IPS-18a (cell line): ENCODE results near the gene CDX2.

Experiments used
- H3K27ac ChIP-seq: one replicate; pipeline ENCODE4 v1.5.1; 2013; ENCODE audit warnings: low read length
- H3K27me3 ChIP-seq: one replicate; pipeline ENCODE4 v1.6.1; 2013; ENCODE audit warnings: mild to moderate bottlenecking, low read length; ENCODE audit not compliant: control insufficient read depth, insufficient read depth
- H3K36me3 ChIP-seq: one replicate; pipeline ENCODE4 v1.6.1; 2013; ENCODE audit warnings: low read depth, low read length; ENCODE audit not compliant: control insufficient read depth
- H3K4me1 ChIP-seq: one replicate; pipeline ENCODE4 v1.6.1; 2013; ENCODE audit warnings: low read depth, low read length; ENCODE audit not compliant: control insufficient read depth
- H3K4me3 ChIP-seq: one replicate; pipeline ENCODE4 v1.5.1; 2013; ENCODE audit warnings: low read length
- H3K9ac ChIP-seq: one replicate; pipeline ENCODE4 v1.6.1; 2013; ENCODE audit warnings: mild to moderate bottlenecking, low read length, moderate library complexity
- H3K9me3 ChIP-seq: one replicate; pipeline ENCODE4 v1.6.1; 2013; ENCODE audit warnings: low read depth, low read length; ENCODE audit not compliant: control insufficient read depth

CDX2 gene

GRCh38 chr13:27977476-27978300 lies 8.6 kb upstream of the CDX2 start:
- H3K4me3 ChIP-seq: no peak overlapping the region
- no peaks in the 10 kb centered on the region for H3K4me1 ChIP-seq

GRCh38 chr13:27976362-27977091 lies 7.4 kb upstream of the CDX2 start:
- peaks cover 100% of the 10 kb centered on the region for H3K27me3 ChIP-seq
- no peak overlapping the region for H3K27ac ChIP-seq
- peaks cover 4% of the 10 kb centered on the region for H3K4me1 ChIP-seq
- no peak overlapping the region for H3K9ac ChIP-seq
- H3K4me3 ChIP-seq: no peak overlapping the region
- no peaks in the 10 kb centered on the region for H3K36me3 ChIP-seq
- peaks cover 3% of the 10 kb centered on the region for H3K9me3 ChIP-seq

More at GRCh38 chr13:27977476-27978300, 8.6 kb upstream of the CDX2 start:
- Histone ChIP-seq H3K27ac (no peak overlapping the region), H3K27me3 (peaks cover 100% of the 10 kb centered on the region), H3K36me3 (no peaks in the 10 kb centered on the region), H3K9ac (no peak overlapping the region), H3K9me3 (peaks cover 3% of the 10 kb centered on the region)

GRCh38 chr13:27975564-27976361 lies 6.6 kb upstream of the CDX2 start:
- Histone ChIP-seq H3K4me1 (peaks cover 10% of the 10 kb centered on the region), H3K36me3 (no peaks in the 10 kb centered on the region), H3K27ac (no peak overlapping the region), H3K27me3 (peaks cover 100% of the 10 kb centered on the region), H3K4me3 (no peak overlapping the region), H3K9me3 (peaks cover 3% of the 10 kb centered on the region), H3K9ac (no peak overlapping the region)

- Histone ChIP-seq H3K9ac (no peak overlapping the region), H3K27me3 (peaks cover 100% of the 10 kb centered on the region), H3K4me3 (no peak overlapping the region), H3K4me1 (peaks cover 19% of the 10 kb centered on the region), H3K9me3 (peaks cover 3% of the 10 kb centered on the region), H3K36me3 (no peaks in the 10 kb centered on the region), H3K27ac (no peak overlapping the region)
These were observed 5.0 kb upstream of the CDX2 start for GRCh38 chr13:27973961-27974662.

GRCh38 chr13:27973291-27973690 lies 4.2 kb upstream of the CDX2 start:
- no peaks in the 10 kb centered on the region for H3K36me3 ChIP-seq
- peaks cover 100% of the 10 kb centered on the region for H3K27me3 ChIP-seq
- H3K27ac ChIP-seq: no peak overlapping the region
- no peak overlapping the region for H3K9ac ChIP-seq
- H3K9me3 ChIP-seq: peaks cover 3% of the 10 kb centered on the region
- peaks cover 20% of the 10 kb centered on the region for H3K4me1 ChIP-seq
- no peak overlapping the region for H3K4me3 ChIP-seq

GRCh38 chr13:27972478-27972820 lies 3.3 kb upstream of the CDX2 start:
- Histone ChIP-seq H3K9me3 (peaks cover 3% of the 10 kb centered on the region), H3K27me3 (peaks cover 100% of the 10 kb centered on the region), H3K4me3 (no peak overlapping the region), H3K4me1 (peaks cover 20% of the 10 kb centered on the region), H3K36me3 (no peaks in the 10 kb centered on the region), H3K27ac (no peak overlapping the region), H3K9ac (no peak overlapping the region)

- no peak overlapping the region for H3K4me3 ChIP-seq
- H3K36me3 ChIP-seq: no peaks in the 10 kb centered on the region
- peaks cover 100% of the 10 kb centered on the region for H3K27me3 ChIP-seq
- H3K9ac ChIP-seq: no peak overlapping the region
- peaks cover 20% of the 10 kb centered on the region for H3K4me1 ChIP-seq
- no peak overlapping the region for H3K27ac ChIP-seq
- peaks cover 3% of the 10 kb centered on the region for H3K9me3 ChIP-seq
These were observed 2.8 kb upstream of the CDX2 start for GRCh38 chr13:27971776-27972477.

- H3K4me1 ChIP-seq: peaks cover 20% of the 10 kb centered on the region
- H3K9me3 ChIP-seq: no peaks in the 10 kb centered on the region
- no peak overlapping the region for H3K27ac ChIP-seq
- H3K36me3 ChIP-seq: no peaks in the 10 kb centered on the region
- H3K9ac ChIP-seq: no peak overlapping the region
- peaks cover 100% of the 10 kb centered on the region for H3K27me3 ChIP-seq
- H3K4me3 ChIP-seq: no peak overlapping the region
These were observed 2.1 kb upstream of the CDX2 start for GRCh38 chr13:27971236-27971645.

- no peaks in the 10 kb centered on the region for H3K9me3 ChIP-seq
- no peaks in the 10 kb centered on the region for H3K36me3 ChIP-seq
- H3K4me1 ChIP-seq: peaks cover 20% of the 10 kb centered on the region
- no peak overlapping the region for H3K27ac ChIP-seq
- peak overlapping the region; percentile 1 for H3K4me3 ChIP-seq
- no peak overlapping the region for H3K9ac ChIP-seq
- H3K27me3 ChIP-seq: peaks cover 100% of the 10 kb centered on the region
These were observed 1.5 kb upstream of the CDX2 start for GRCh38 chr13:27970382-27971235.

- H3K4me3 ChIP-seq: no peak overlapping the region
- H3K9me3 ChIP-seq: no peaks in the 10 kb centered on the region
- H3K36me3 ChIP-seq: no peaks in the 10 kb centered on the region
- H3K27me3 ChIP-seq: peaks cover 100% of the 10 kb centered on the region
- H3K9ac ChIP-seq: no peak overlapping the region
- peaks cover 26% of the 10 kb centered on the region for H3K4me1 ChIP-seq
- H3K27ac ChIP-seq: no peak overlapping the region
These were observed 733 bp upstream of the CDX2 start for GRCh38 chr13:27969866-27970229.
